HG03175 (cell line): Measurements from ENCODE around the gene ATP5F1A.
"Not testable (repeated sequence)": the region's sequence is repeated elsewhere in the genome, so short reads cannot be mapped to it uniquely, and the experiment has no call there.

Experiments
- ATAC-seq: cut with Tn5 transposase; IDR thresholded peaks from one replicate; pipeline ENCODE4 v1.9.1; 2021; ENCODE audit warnings: mild to moderate bottlenecking, moderate library complexity; ENCODE audit not compliant: unreplicated experiment

ATP5F1A gene

DNA sequence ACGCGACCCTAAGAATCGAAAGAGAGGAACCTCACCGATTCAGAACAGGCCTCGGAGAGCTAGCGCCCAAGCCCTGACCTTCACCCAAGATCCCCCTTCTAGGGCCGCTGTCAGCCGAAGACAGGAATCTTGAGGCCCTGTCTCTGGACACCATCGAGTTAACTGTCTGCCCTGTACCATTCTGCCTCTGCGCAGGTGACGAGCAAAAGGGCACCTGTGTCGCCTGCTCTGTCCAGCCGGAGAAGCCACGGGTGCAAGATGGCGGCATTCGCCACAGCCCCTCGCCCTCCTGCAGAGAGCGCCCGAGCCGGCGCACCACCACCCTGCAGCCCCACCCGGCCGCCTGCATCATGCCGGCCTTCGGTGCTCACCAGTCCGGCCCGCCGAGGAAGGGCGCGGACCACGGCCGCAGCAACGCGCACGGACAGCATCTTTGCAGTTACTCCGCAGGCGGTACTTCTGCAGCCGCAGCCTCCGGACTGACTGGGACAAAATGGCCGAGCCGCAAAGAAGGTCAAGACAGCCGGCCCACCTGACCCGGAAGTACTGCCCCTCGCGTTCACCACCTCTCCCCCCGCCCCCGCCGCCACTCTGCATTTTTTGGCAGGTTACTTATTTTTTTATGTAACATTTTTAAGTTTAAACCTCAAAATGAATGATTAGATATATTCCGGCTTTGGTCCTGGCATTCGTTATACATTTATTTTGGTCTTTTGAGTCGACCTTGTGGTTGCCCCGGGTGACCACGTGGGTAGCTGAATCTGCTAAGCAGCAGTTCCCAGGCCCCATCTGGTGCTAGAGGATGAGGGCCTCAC is at the start of gene ATP5F1A:
Gene ATP5F1A (minus strand): TSS at position 496 of the 815 bp plus-strand sequence. CDS start 65 bp downstream, at position 431.
- ATAC-seq, result peak; percentile 83

GRCh38 chr18:46141199-46141598 is 43.1 kb upstream of the ATP5F1A start:
- no peak for ATAC-seq

DNA sequence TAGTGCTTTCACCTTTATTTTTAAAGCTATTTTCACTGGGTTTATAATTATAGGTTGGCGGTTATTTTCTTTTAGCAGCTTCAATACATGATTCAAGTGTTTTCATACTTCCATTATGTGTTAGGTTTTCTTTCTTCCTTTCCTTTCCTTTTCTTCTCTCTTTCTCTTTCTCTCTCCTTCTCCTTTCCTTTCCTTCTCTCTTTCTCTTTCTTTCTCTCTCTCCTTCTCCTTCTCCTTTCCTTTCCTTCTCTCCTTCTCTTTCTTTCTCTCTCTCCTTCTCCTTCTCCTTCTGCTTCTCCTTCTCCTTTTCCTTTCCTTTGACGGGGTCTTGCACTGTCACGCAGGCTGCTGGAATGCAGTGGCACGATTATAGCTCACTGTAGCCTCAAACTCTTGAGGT is 42.1 kb upstream of the ATP5F1A start:
- ATAC-seq, result no peak

- ATAC-seq, result no peak
Measured at GRCh38 chr18:46134920-46135675, 37.0 kb upstream of the ATP5F1A start.

GRCh38 chr18:46133534-46133933 is 35.4 kb upstream of the ATP5F1A start:
- ATAC-seq, result no peak

DNA sequence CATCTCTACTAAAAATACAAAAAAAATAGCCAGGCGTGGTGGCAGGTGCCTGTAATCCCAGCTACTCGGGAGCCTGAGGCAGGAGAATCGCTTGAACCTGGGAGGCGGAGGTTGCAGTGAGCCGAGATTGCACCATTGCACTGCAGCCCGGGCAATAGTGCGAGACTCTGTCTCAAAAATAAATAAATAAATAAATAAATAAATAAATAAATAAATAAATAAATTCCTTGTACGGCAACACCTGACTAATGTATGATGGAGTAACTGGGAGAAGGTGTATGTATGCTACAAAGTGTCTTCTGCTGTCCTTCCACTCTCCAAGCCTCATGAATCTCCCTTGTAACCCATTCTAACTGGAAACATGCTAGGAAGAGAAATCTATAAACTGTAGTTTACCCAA is 32.5 kb upstream of the ATP5F1A start:
- not testable (repeated sequence) for ATAC-seq

GRCh38 chr18:46130061-46130460 is 32.0 kb upstream of the ATP5F1A start:
- no peak for ATAC-seq

GRCh38 chr18:46126625-46127024 is 28.5 kb upstream of the ATP5F1A start:
- ATAC-seq, result not testable (repeated sequence)

DNA sequence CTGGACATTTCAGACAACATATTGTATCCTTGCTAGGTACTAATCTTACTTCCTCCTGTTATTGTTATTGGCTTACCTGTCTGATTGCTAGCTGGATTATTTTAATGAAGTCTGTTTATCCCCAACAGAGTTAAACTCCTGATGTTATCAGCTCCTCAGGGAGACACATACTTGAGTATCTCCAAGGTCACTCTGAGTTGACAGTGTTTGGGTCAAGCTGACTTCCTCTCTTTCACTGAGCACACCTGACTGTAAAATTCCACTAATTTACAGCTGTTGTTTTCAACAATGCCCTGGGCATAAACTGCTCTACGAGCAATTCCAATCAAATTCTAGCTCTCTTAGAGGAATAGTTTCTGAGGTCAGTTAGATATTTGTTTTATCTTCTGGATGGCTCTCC is 15.7 kb upstream of the ATP5F1A start:
- ATAC-seq, result no peak

DNA sequence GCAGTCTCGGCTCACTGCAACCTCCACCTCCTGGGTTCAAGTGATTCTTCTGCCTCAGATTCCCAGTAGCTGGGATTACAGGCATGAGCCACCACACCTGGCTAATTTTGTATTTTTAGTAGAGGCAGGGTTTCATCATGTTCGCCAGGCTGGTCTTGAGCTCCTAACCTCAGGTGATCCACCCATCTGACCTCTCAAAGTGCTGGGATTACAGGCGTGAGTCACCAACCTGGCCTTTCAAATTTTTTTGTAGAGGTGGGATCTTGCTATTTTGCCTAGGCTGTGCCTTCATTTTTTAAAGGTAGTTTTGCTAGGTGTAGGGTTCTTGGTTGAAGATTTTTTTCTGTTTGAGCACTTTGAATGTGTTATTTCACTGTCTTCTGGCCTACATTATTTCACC is 12.3 kb upstream of the ATP5F1A start:
- no peak for ATAC-seq

DNA sequence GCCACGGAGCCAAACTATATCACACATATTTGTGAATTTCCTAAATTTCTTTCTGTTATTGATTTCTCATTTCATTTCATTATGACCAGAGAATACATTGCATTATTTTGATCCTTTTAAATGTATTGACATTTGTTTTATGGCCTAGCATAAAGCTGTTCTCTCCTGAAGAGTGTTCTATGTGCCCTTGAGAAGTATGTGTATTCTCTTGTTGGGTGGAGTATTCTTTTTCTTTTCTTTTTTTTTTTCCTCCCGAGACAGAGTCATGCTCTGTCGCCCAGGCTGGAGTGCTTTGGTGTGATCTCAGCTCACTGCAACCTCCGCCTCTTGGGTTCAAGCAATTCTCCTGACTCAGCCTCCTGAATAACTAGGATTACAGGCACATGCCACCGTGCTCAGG is 11.3 kb upstream of the ATP5F1A start:
- ATAC-seq, result no peak

GRCh38 chr18:46104128-46104911 is 6.2 kb upstream of the ATP5F1A start, which contains the start of gene HAUS1:
Gene HAUS1, plus strand, starts transcription at chr18:46104385. Its CDS starts 27 bp downstream, at chr18:46104412.
- ATAC-seq, result peak; percentile 94

DNA sequence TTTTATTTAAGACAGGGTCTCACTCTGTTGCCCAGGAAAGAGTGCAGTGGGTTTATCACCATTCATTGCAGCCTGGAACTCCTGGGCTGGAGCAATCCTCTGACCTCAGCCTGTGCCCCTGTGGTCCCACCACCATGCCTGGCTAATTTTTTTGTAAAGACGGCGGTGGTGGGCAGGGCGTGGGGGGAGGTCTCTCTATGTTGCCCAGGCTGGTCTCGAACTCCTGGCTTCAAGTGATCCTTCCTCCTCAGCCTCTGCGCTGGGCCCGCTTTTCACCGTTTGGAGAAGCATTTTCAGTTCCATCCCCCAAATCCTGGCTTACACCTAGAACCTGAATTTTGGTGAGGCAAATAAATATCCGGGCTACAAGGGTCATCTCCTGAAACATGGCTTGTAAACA is 1.4 kb upstream of the ATP5F1A start:
- ATAC-seq, result no peak

DNA sequence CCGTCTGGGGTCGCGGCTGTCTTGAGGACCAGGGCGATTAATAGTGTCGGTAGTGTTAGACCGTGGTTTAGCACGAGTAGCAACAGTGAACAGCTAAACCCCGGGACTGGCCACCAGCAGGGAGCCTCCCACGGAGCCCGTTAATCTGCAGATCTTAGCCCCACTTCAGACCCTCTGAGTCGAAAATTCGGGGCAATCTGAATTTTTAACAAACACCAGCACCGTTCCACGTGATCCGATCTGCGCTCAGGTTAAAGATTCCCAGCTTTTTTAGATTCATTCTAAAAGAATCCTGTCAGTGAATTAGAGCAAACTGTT is 479 bp upstream of the ATP5F1A start:
- ATAC-seq, result no peak

DNA sequence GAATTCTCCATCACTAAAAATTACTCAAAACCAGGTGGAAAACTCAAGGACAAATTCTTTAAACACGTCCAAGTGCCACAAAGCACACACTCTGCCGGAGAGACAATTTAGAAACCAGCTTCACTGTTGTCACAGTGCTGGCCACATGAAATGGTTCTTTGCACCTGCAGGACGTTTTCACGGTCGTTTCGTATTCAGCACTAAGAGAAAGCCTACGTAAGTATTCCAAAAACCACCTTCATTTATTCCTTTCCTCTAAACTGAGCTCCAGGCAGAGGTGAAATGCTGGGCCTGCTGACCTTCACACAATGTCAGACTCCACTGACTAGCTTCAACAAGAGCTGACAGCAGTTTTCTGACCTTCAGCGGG is 680 bp downstream of the ATP5F1A start:
- ATAC-seq, result peak; percentile 10

DNA sequence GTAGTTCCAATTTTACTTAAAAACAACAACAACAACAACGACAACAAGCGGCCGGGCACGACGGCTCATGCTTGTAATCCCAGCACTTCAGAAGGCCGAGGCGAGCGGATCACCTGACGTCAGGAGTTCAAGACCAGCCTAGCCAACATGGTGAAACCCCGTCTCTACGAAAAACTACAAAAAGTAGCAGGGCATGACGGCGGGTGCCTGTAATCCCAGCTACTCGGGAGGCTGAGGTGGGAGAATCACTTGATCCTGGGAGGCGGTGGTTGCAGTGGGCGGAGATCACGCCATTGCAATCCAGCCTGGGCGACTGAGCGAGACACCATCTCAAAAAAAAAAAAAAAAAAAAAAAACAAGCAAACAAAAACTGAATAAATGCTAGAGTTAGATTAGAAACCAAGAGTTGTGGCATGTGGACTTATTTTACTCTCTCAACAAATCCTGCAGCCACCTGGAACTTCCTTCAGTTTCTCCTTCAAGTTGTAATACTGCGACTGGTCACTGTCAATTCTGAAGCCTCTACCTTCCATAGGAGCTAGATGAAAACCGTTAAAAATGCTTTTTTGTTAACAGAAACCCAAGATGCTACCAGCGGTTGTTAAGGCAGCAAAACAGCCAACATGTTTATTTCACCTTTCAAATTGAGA is 1.3 kb downstream of the ATP5F1A start:
- ATAC-seq, result no peak

DNA sequence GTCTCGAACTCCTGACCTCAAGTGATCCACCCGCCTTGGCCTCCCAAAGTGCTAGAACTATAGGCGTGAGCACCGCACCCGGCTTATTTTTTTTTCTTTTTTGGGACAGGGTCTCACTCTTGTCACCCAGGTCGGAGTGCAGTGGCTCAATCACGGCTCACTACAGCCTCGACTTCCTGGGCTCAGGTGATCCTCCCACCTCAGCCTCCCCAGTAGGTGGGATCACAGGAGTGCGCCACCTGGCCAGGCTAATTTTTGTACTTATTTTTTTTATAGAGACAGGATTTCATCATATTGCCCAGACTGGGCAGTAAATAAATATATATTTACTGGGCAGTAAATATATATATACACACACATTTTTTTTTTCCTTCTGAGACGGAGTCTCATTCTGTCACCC is 2.6 kb downstream of the ATP5F1A start:
- ATAC-seq, result no peak

DNA sequence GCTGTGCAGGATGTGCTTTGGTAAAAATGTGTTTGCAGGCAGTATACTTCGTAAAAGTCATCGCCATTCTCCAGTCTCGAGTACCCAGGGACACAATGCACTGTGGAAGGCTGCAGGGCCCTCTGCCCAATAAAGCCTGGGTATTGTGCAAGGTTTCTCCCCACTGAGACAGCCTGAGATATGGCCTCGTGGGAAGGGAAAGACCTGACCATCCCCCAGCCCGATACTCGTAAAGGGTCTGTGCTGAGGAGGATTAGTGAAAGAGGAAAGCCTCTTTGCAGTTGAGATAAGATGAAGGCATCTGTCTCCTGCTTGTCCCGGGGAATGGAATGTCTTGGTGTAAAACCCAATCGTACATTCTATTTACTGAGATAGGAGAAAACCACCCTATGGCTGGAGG is 9.6 kb downstream of the ATP5F1A start:
- ATAC-seq, result not testable (repeated sequence)

- no peak for ATAC-seq
Measured at GRCh38 chr18:46084431-46084830, 13.7 kb downstream of the ATP5F1A start.

DNA sequence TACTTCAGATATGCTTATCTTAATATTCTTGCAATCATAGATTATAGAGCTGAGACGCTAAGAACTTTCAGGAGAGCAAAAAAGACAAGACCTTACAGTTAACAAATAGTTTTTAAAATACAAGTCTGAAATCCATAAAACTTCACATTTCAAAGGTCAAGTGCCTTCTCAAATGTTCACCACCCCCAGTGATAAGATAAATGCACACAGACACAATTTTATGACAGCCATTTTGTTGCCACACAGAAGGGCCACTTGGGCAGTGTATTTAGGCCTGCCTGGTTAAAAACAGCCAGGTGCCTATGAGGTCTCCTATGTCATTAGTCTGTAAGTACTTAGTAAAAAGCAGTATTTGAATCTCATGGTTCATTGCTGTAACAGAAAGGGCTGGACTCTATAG is 17.9 kb downstream of the ATP5F1A start:
- ATAC-seq, result no peak

- ATAC-seq, result no peak
Measured at GRCh38 chr18:46079336-46079735, 18.8 kb downstream of the ATP5F1A start.
